HepG2 (cell line): ENCODE data around the gene LSMEM2. TPM values are rescaled to one million over a fixed set of nuclear protein-coding genes. Genes with fewer than 3 reads are reported as not detected.

Source experiments
- ATF1 ChIP-seq: IDR thresholded peaks from 2 replicates; pipeline ENCODE4 v1.6.1; 2016; ENCODE audit warnings: mild to moderate bottlenecking, control low read depth
- CENPX ChIP-seq: sonication (generic); formaldehyde crosslinking; IDR thresholded peaks from 2 replicates; pipeline ENCODE4 v1.9.0; 2021; ENCODE audit warnings: mild to moderate bottlenecking, missing genetic modification reagents, moderate library complexity
- MXD4 ChIP-seq: IDR thresholded peaks from 2 replicates; pipeline ENCODE4 v1.6.1; 2016; ENCODE audit warnings: mild to moderate bottlenecking, missing biosample characterization, missing genetic modification reagents
- NFYB ChIP-seq: sonication (generic); formaldehyde crosslinking; IDR thresholded peaks from 2 replicates; pipeline ENCODE4 v1.4.0; 2020; ENCODE audit warnings: missing genetic modification reagents
- NPAS2 ChIP-seq: sonication (generic); formaldehyde crosslinking; IDR thresholded peaks from 2 replicates; pipeline ENCODE4 v1.8.0; 2022; ENCODE audit warnings: mild to moderate bottlenecking, missing genetic modification reagents, borderline replicate concordance
- TEAD3 ChIP-seq: optimal IDR thresholded peaks from 2 replicates; pipeline ENCODE3; 2016; ENCODE audit warnings: borderline replicate concordance
- ZNF619 ChIP-seq: sonication (generic); formaldehyde crosslinking; IDR thresholded peaks from 2 replicates; pipeline ENCODE4 v1.4.0; 2020; ENCODE audit warnings: mild to moderate bottlenecking, missing genetic modification reagents
- ZNF7 ChIP-seq: IDR thresholded peaks from 2 replicates; pipeline ENCODE4 v1.6.1; 2016; ENCODE audit warnings: missing biosample characterization, missing genetic modification reagents
- ZSCAN30 ChIP-seq: sonication (generic); formaldehyde crosslinking; IDR thresholded peaks from 2 replicates; pipeline ENCODE4 v1.5.0; 2020; ENCODE audit warnings: mild to moderate bottlenecking, missing genetic modification reagents
- polyA plus RNA-seq, 8 experiments: library from polyadenylated mRNA; depleted of rRNA in 3 of 8; stranded (reverse) in 7 of 8; unstranded in 1 of 8; fragments of >200 nt; fragmentation: Illumina TruSeq in 4 of 8; extraction: Trizol in 4 of 8; gene quantifications; 2 replicates each; pipeline versions ENCODE4 v1.2.1 to v1.2.3, GENCODE V29; 2011 to 2016; ENCODE audit warnings: low read depth in 4 of 8, missing spikeins in 1 of 8, mixed read lengths in 1 of 8; ENCODE audit not compliant: insufficient read depth in 1 of 8
- total RNA-seq, 5 experiments: library from RNA; depleted of rRNA; stranded (reverse); fragments of >200 nt; fragmentation: Illumina TruSeq; extraction: Trizol; gene quantifications; 2 replicates each; pipeline ENCODE4 v1.2.3, GENCODE V29; 2016; ENCODE audit warnings: low read depth in 1 of 5
- TF ChIP-seq, protein P1 (sequence below): sonication (generic); formaldehyde crosslinking; IDR thresholded peaks from 2 replicates; pipeline ENCODE4 v1.5.0; 2020; ENCODE audit warnings: mild to moderate bottlenecking, missing genetic modification reagents, borderline replicate concordance
- TF ChIP-seq, protein P2 (sequence below): sonication (generic); formaldehyde crosslinking; IDR thresholded peaks from 2 replicates; pipeline ENCODE4 v1.5.1; 2020; ENCODE audit warnings: missing genetic modification reagents, mild to moderate bottlenecking, borderline replicate concordance
- TF ChIP-seq, protein P3 (sequence below): sonication (generic); formaldehyde crosslinking; IDR thresholded peaks from 2 replicates; pipeline ENCODE4 v1.5.1; 2020; ENCODE audit warnings: missing genetic modification reagents, mild to moderate bottlenecking, borderline replicate concordance
- TF ChIP-seq, protein P4 (sequence below): sonication (generic); formaldehyde crosslinking; IDR thresholded peaks from 2 replicates; pipeline ENCODE4 v1.4.0; 2020; ENCODE audit warnings: low read depth, missing genetic modification reagents
- TF ChIP-seq, protein P5 (sequence below): sonication (generic); formaldehyde crosslinking; IDR thresholded peaks from 2 replicates; pipeline ENCODE4 v1.4.0; 2020; ENCODE audit warnings: mild to moderate bottlenecking, missing genetic modification reagents

Gene LSMEM2
- total and polyA plus RNA-seq, 2 of the 13 experiments (the other 11 are each of a cell fraction or from before 2014, with no cell fraction given): 0.07 to 0.41 TPM

DNA sequence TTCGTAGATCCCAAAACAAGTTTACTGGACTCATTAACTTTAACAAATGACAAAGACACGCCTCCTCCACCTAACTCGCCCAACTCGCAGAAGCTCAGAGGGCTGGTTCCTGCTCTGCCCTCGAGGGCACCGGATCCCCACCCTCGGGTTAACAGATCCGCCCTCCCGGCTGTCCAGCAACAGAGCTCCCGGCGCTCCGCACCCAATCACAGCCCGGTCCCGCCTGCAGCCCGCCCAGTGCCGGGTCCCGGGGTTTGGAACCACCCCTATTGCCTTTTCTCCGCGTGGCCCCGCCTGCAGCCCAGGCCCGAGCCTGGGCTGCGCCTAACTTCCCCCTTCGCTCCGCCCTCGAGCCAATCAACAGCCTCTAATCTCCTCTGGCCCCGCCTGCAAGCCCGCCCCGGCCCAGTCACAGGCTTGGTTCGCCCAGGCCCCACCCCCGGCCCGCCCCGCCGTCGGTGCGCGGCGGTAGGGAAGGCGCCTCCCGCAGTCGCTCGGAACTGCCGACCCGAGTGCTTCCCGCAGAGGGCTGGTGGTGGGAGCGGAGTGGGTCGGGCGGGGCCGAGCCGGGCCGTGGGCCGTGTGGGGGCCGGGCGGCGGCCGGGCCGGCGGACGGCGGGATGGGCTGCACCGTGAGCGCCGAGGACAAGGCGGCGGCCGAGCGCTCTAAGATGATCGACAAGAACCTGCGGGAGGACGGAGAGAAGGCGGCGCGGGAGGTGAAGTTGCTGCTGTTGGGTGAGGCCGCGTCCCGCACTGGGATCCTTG is 43.0 kb upstream of the LSMEM2 start, which contains the start of gene GNAI2 (continued):
- TF ChIP-seq, protein P1, sequence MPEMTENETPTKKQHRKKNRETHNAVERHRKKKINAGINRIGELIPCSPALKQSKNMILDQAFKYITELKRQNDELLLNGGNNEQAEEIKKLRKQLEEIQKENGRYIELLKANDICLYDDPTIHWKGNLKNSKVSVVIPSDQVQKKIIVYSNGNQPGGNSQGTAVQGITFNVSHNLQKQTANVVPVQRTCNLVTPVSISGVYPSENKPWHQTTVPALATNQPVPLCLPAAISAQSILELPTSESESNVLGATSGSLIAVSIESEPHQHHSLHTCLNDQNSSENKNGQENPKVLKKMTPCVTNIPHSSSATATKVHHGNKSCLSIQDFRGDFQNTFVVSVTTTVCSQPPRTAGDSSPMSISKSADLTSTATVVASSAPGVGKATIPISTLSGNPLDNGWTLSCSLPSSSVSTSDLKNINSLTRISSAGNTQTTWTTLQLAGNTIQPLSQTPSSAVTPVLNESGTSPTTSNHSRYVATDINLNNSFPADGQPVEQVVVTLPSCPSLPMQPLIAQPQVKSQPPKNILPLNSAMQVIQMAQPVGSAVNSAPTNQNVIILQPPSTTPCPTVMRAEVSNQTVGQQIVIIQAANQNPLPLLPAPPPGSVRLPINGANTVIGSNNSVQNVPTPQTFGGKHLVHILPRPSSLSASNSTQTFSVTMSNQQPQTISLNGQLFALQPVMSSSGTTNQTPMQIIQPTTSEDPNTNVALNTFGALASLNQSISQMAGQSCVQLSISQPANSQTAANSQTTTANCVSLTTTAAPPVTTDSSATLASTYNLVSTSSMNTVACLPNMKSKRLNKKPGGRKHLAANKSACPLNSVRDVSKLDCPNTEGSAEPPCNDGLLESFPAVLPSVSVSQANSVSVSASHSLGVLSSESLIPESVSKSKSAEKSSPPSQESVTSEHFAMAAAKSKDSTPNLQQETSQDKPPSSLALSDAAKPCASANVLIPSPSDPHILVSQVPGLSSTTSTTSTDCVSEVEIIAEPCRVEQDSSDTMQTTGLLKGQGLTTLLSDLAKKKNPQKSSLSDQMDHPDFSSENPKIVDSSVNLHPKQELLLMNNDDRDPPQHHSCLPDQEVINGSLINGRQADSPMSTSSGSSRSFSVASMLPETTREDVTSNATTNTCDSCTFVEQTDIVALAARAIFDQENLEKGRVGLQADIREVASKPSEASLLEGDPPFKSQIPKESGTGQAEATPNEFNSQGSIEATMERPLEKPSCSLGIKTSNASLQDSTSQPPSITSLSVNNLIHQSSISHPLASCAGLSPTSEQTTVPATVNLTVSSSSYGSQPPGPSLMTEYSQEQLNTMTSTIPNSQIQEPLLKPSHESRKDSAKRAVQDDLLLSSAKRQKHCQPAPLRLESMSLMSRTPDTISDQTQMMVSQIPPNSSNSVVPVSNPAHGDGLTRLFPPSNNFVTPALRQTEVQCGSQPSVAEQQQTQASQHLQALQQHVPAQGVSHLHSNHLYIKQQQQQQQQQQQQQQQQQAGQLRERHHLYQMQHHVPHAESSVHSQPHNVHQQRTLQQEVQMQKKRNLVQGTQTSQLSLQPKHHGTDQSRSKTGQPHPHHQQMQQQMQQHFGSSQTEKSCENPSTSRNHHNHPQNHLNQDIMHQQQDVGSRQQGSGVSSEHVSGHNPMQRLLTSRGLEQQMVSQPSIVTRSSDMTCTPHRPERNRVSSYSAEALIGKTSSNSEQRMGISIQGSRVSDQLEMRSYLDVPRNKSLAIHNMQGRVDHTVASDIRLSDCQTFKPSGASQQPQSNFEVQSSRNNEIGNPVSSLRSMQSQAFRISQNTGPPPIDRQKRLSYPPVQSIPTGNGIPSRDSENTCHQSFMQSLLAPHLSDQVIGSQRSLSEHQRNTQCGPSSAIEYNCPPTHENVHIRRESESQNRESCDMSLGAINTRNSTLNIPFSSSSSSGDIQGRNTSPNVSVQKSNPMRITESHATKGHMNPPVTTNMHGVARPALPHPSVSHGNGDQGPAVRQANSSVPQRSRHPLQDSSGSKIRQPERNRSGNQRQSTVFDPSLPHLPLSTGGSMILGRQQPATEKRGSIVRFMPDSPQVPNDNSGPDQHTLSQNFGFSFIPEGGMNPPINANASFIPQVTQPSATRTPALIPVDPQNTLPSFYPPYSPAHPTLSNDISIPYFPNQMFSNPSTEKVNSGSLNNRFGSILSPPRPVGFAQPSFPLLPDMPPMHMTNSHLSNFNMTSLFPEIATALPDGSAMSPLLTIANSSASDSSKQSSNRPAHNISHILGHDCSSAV: no peak
- TF ChIP-seq, protein P2, sequence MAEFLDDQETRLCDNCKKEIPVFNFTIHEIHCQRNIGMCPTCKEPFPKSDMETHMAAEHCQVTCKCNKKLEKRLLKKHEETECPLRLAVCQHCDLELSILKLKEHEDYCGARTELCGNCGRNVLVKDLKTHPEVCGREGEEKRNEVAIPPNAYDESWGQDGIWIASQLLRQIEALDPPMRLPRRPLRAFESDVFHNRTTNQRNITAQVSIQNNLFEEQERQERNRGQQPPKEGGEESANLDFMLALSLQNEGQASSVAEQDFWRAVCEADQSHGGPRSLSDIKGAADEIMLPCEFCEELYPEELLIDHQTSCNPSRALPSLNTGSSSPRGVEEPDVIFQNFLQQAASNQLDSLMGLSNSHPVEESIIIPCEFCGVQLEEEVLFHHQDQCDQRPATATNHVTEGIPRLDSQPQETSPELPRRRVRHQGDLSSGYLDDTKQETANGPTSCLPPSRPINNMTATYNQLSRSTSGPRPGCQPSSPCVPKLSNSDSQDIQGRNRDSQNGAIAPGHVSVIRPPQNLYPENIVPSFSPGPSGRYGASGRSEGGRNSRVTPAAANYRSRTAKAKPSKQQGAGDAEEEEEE: no peak
- TF ChIP-seq ZNF619 (CRISPR knock-in tag): no peak
- TF ChIP-seq, protein P3, sequence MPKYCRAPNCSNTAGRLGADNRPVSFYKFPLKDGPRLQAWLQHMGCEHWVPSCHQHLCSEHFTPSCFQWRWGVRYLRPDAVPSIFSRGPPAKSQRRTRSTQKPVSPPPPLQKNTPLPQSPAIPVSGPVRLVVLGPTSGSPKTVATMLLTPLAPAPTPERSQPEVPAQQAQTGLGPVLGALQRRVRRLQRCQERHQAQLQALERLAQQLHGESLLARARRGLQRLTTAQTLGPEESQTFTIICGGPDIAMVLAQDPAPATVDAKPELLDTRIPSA: no peak
- TF ChIP-seq, protein P4, sequence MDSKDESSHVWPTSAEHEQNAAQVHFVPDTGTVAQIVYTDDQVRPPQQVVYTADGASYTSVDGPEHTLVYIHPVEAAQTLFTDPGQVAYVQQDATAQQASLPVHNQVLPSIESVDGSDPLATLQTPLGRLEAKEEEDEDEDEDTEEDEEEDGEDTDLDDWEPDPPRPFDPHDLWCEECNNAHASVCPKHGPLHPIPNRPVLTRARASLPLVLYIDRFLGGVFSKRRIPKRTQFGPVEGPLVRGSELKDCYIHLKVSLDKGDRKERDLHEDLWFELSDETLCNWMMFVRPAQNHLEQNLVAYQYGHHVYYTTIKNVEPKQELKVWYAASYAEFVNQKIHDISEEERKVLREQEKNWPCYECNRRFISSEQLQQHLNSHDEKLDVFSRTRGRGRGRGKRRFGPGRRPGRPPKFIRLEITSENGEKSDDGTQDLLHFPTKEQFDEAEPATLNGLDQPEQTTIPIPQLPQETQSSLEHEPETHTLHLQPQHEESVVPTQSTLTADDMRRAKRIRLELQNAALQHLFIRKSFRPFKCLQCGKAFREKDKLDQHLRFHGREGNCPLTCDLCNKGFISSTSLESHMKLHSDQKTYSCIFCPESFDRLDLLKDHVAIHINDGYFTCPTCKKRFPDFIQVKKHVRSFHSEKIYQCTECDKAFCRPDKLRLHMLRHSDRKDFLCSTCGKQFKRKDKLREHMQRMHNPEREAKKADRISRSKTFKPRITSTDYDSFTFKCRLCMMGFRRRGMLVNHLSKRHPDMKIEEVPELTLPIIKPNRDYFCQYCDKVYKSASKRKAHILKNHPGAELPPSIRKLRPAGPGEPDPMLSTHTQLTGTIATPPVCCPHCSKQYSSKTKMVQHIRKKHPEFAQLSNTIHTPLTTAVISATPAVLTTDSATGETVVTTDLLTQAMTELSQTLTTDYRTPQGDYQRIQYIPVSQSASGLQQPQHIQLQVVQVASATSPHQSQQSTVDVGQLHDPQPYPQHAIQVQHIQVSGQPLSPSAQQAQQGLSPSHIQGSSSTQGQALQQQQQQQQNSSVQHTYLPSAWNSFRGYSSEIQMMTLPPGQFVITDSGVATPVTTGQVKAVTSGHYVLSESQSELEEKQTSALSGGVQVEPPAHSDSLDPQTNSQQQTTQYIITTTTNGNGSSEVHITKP (CRISPR knock-in tag): peak; percentile 58; the same call in 1 of the 2 replicates
- no peak for TF ChIP-seq CENPX
- TF ChIP-seq NFYB (CRISPR knock-in tag): peak; percentile 84
- TF ChIP-seq MXD4 (CRISPR knock-in tag): no peak
- no peak for TF ChIP-seq ZSCAN30 (CRISPR knock-in tag)
- TF ChIP-seq, protein P5, sequence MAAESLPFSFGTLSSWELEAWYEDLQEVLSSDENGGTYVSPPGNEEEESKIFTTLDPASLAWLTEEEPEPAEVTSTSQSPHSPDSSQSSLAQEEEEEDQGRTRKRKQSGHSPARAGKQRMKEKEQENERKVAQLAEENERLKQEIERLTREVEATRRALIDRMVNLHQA (CRISPR knock-in tag): no peak
- no peak for TF ChIP-seq ATF1 (CRISPR knock-in tag)
- no peak for TF ChIP-seq NPAS2 (CRISPR knock-in tag)
- no peak for TF ChIP-seq TEAD3
- TF ChIP-seq ZNF7: no peak
